Measurements from ENCODE around the gene COMMD8.
"Not testable (repeated sequence)": the region's sequence is repeated elsewhere in the genome, so short reads cannot be mapped to it uniquely, and the experiment has no call there.

Gene COMMD8

DNA sequence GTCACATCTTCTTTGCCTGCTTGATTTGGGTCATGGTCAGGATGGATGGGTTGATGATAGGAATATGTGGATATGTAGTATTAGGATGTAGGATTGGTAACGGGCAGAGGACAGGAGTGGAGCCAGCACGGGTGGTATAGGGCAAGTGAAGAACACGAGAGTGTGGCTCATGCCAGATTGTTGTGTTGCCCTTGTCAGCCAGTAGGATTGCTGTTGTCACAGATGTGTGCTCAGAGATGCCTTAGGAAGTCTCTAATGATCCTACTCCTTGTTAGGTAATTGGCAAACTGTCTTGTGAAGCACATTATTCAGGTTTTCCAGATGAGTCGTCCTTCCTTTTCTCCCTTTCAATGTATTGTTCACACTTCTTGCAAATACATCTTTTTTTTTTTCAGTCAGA lies 27.0 kb upstream of the COMMD8 start:
- Histone ChIP-seq H3K27ac (ENCODE audit: low read depth, low read length) (no peak overlapping the region), H3K9ac (ENCODE audit: low read length in 5 of 5) (no peak overlapping the region), H3K4me3 (ENCODE audit: low read depth in 1 of 5, low read length in 5 of 5) (no peak overlapping the region), H3K9me3 (ENCODE audit: control insufficient read depth in 5 of 5, low read length in 5 of 5) (peaks cover 0 to 4% (median 0%) of the 10 kb centered on the region in 5 donors), H3K36me3 (ENCODE audit: control insufficient read depth in 5 of 5, insufficient read depth in 5 of 5, low read length in 5 of 5) (peaks cover 0 to 2% (median 0%) of the 10 kb centered on the region in 5 donors), H3K27me3 (ENCODE audit: control insufficient read depth in 5 of 5, insufficient read depth in 4 of 5, low read length in 5 of 5) (no peaks in the 10 kb centered on the region), H3K4me1 (ENCODE audit: control insufficient read depth in 5 of 5, insufficient read depth in 5 of 5, low read length in 5 of 5) (peaks cover 0 to 12% (median 10%) of the 10 kb centered on the region in 5 donors)

DNA sequence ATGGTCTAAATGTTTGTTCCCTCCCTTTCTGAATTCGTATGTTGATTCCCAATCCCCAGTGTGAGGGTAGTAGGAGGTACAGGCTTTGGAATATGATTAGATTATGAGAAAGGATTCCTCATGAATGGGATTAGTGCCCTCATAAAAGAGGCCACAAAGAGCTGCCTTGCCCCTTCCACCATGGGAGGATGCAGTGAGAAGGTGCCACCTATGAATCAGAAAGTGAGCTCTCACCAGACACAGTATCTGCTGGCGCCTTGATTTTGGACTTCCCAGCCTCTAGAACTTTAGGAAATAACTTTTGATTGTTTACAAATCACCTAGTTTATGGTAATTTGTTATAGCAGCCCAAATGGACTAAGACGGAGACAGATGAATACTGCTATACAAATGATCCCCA lies 25.2 kb upstream of the COMMD8 start:
- no peak overlapping the region for H3K27ac ChIP-seq (ENCODE audit: low read depth, low read length)
- H3K4me3 ChIP-seq (ENCODE audit: low read depth in 1 of 5, low read length in 5 of 5), result no peak overlapping the region
- no peak overlapping the region for H3K9ac ChIP-seq (ENCODE audit: low read length in 5 of 5)
- no peaks in the 10 kb centered on the region for H3K27me3 ChIP-seq (ENCODE audit: control insufficient read depth in 5 of 5, insufficient read depth in 4 of 5, low read length in 5 of 5)
- peaks cover 0 to 18% (median 16%) of the 10 kb centered on the region in 5 donors for H3K4me1 ChIP-seq (ENCODE audit: control insufficient read depth in 5 of 5, insufficient read depth in 5 of 5, low read length in 5 of 5)
- peaks cover 0 to 2% (median 0%) of the 10 kb centered on the region in 5 donors for H3K36me3 ChIP-seq (ENCODE audit: control insufficient read depth in 5 of 5, insufficient read depth in 5 of 5, low read length in 5 of 5)
- H3K9me3 ChIP-seq (ENCODE audit: control insufficient read depth in 5 of 5, low read length in 5 of 5), result peaks cover 0 to 4% (median 0%) of the 10 kb centered on the region in 5 donors

DNA sequence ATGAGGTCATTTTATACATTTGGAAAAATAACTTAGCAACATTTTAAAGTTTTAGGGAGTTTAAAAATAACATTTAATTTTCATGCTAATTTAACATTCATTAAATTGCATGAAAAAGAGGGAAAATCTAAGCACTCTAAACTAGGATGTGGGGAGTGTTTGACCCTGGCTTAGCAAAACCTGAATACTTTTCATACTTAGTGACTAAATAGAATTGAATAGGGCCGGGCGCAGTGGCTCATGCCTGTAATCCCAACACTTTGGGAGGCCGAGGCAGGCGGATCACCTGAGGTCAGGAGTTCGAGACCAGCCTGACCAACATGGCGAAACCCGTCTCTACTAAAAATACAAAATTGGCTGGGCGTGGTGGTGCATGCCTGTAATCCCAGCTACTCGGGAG lies 23.2 kb upstream of the COMMD8 start:
- Histone ChIP-seq H3K4me1 (ENCODE audit: control insufficient read depth in 5 of 5, insufficient read depth in 5 of 5, low read length in 5 of 5) (peaks cover 0 to 18% (median 15%) of the 10 kb centered on the region in 5 donors), H3K4me3 (ENCODE audit: low read depth in 1 of 5, low read length in 5 of 5) (peak overlapping the region in 3 of 5 donors; percentile 77 to 97 (median 81))
- not testable (repeated sequence) for H3K9ac ChIP-seq (ENCODE audit: low read length in 5 of 5); H3K36me3 ChIP-seq (ENCODE audit: control insufficient read depth in 5 of 5, insufficient read depth in 5 of 5, low read length in 5 of 5); H3K9me3 ChIP-seq (ENCODE audit: control insufficient read depth in 5 of 5, low read length in 5 of 5); H3K27ac ChIP-seq (ENCODE audit: low read depth, low read length); H3K27me3 ChIP-seq (ENCODE audit: control insufficient read depth in 5 of 5, insufficient read depth in 4 of 5, low read length in 5 of 5)

DNA sequence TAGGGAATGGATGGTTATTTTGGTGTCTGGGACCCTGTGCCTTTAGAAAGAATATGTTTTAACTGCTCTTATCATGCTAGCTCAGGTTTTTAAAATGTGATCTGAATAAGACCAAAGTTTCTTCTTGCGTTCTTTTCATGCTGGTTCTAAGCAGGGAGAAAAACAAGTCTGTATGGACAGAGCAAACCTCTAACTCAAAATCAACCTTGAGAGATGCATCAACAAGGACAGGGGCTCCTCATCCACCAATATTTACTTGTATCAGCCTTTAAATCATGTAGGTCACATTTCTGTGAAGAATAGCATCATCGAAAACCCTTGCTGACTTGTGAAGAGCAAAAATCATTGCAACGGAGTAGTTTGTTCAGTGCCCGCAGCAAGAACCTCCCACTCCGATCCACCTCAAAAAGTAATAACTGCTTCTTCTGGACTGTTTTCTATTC lies 22.8 kb upstream of the COMMD8 start:
- H3K4me1 ChIP-seq (ENCODE audit: control insufficient read depth in 5 of 5, insufficient read depth in 5 of 5, low read length in 5 of 5), result peaks cover 0 to 18% (median 15%) of the 10 kb centered on the region in 5 donors
- H3K36me3 ChIP-seq (ENCODE audit: control insufficient read depth in 5 of 5, insufficient read depth in 5 of 5, low read length in 5 of 5), result peaks cover 0 to 2% (median 0%) of the 10 kb centered on the region in 5 donors
- peak overlapping the region; percentile 89 for H3K27ac ChIP-seq (ENCODE audit: low read depth, low read length)
- H3K9me3 ChIP-seq (ENCODE audit: control insufficient read depth in 5 of 5, low read length in 5 of 5), result peaks cover 0 to 4% (median 0%) of the 10 kb centered on the region in 5 donors
- H3K27me3 ChIP-seq (ENCODE audit: control insufficient read depth in 5 of 5, insufficient read depth in 4 of 5, low read length in 5 of 5), result no peaks in the 10 kb centered on the region
- peak overlapping the region; percentile 77 to 97 (median 82) for H3K4me3 ChIP-seq (ENCODE audit: low read depth in 1 of 5, low read length in 5 of 5)
- H3K9ac ChIP-seq (ENCODE audit: low read length in 5 of 5), result peak overlapping the region; percentile 54 to 91 (median 83)

DNA sequence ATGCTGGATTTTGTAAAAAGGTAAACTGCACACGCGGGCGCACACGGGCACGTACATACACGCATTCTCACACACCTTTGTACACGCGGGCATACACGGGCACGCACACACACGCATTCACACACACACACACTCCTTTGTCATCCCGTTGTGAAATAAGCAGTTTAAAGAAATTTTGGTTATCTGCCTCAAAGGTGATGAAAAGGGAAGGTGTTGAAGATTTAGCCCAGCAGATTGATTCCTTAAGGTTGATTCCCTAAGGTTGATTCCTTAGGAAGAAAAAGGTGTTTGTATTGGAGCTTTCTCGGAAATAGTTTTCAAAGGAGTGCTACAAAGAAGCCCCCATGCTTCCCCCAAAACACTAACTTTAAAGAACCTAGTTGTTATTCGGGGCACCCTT lies 22.3 kb upstream of the COMMD8 start:
- Histone ChIP-seq H3K9ac (ENCODE audit: low read length in 5 of 5) (peak overlapping the region; percentile 54 to 91 (median 83)), H3K27me3 (ENCODE audit: control insufficient read depth in 5 of 5, insufficient read depth in 4 of 5, low read length in 5 of 5) (no peaks in the 10 kb centered on the region), H3K4me3 (ENCODE audit: low read depth in 1 of 5, low read length in 5 of 5) (peak overlapping the region; percentile 77 to 97 (median 82)), H3K27ac (ENCODE audit: low read depth, low read length) (peak overlapping the region; percentile 89), H3K36me3 (ENCODE audit: control insufficient read depth in 5 of 5, insufficient read depth in 5 of 5, low read length in 5 of 5) (peaks cover 0 to 2% (median 0%) of the 10 kb centered on the region in 5 donors), H3K4me1 (ENCODE audit: control insufficient read depth in 5 of 5, insufficient read depth in 5 of 5, low read length in 5 of 5) (peaks cover 0 to 18% (median 15%) of the 10 kb centered on the region in 5 donors), H3K9me3 (ENCODE audit: control insufficient read depth in 5 of 5, low read length in 5 of 5) (peaks cover 0 to 4% (median 0%) of the 10 kb centered on the region in 5 donors)

DNA sequence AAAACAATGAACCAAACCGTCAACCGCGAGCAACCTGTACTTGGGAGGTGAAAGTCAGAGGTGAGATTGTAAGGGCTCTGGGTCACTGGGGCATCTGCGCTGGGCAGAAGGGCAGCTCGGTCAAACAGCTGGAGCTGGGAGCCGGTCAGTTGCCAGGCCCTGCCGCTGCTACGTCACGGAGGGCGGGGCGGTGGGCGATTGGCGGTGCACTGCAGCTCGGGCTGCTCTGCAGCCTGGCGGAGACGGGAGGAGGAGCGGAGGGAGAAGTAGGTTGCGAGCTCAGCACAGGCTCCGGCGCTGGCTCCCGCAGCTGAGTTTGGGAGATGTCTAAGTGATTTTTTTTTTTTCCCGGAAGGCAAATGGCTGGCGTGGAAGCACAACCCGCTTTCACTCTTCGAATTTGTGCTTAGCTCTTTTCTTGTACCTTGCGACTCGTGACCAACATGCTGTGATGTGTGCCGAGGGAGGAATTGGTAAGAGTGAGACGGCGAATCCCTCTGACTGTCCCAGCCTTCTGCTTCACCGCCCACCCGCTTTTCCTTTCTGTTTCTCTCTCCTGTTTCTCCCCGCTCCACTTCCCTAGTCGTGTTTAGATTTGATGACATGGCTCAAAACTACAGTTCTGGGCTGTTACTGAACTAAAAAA lies 21.7 kb upstream of the COMMD8 start, which contains the start of gene ATP10D:
ATP10D (plus strand) TSS at position 229 of the 646 bp plus-strand sequence. CDS start 27,266 bp downstream, outside the sequence.
- Histone ChIP-seq H3K36me3 (ENCODE audit: control insufficient read depth in 5 of 5, insufficient read depth in 5 of 5, low read length in 5 of 5) (peaks cover 0 to 2% (median 0%) of the 10 kb centered on the region in 5 donors), H3K4me3 (ENCODE audit: low read depth in 1 of 5, low read length in 5 of 5) (peak within 1 kb of the TSS; percentile 77 to 97 (median 82)), H3K4me1 (ENCODE audit: control insufficient read depth in 5 of 5, insufficient read depth in 5 of 5, low read length in 5 of 5) (peaks cover 0 to 18% (median 15%) of the 10 kb centered on the region in 5 donors), H3K9ac (ENCODE audit: low read length in 5 of 5) (peak within 1 kb of the TSS; percentile 54 to 91 (median 83)), H3K27me3 (ENCODE audit: control insufficient read depth in 5 of 5, insufficient read depth in 4 of 5, low read length in 5 of 5) (no peaks in the 10 kb centered on the region), H3K9me3 (ENCODE audit: control insufficient read depth in 5 of 5, low read length in 5 of 5) (peaks cover 0 to 4% (median 0%) of the 10 kb centered on the region in 5 donors), H3K27ac (ENCODE audit: low read depth, low read length) (peak within 1 kb of the TSS; percentile 89)

DNA sequence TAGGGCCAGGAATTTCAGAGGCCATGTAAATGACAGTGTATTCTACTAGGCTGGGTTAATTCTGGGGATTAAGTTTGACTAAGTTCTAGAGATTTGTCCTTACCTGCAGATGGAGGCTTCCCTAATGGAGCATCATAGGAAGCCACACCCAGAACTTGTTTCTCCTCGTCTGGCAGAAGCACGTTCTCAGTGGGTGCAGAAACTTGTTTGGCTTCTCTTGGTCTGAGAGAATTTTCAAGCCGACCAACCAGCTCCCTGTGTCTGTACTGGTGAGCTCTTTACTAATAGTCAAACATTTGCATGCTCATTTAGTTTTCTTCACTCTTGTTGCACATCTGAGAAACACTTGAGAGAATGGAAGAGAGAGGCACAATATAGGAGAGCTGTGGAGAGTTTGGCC lies 20.7 kb upstream of the COMMD8 start:
- Histone ChIP-seq H3K36me3 (ENCODE audit: control insufficient read depth in 5 of 5, insufficient read depth in 5 of 5, low read length in 5 of 5) (peaks cover 0 to 2% (median 0%) of the 10 kb centered on the region in 5 donors), H3K4me1 (ENCODE audit: control insufficient read depth in 5 of 5, insufficient read depth in 5 of 5, low read length in 5 of 5) (peaks cover 0 to 18% (median 14%) of the 10 kb centered on the region in 5 donors), H3K9ac (ENCODE audit: low read length in 5 of 5) (no peak overlapping the region), H3K27ac (ENCODE audit: low read depth, low read length) (peak overlapping the region; percentile 89), H3K9me3 (ENCODE audit: control insufficient read depth in 5 of 5, low read length in 5 of 5) (peaks cover 0 to 4% (median 0%) of the 10 kb centered on the region in 5 donors), H3K27me3 (ENCODE audit: control insufficient read depth in 5 of 5, insufficient read depth in 4 of 5, low read length in 5 of 5) (no peaks in the 10 kb centered on the region), H3K4me3 (ENCODE audit: low read depth in 1 of 5, low read length in 5 of 5) (no peak overlapping the region)

DNA sequence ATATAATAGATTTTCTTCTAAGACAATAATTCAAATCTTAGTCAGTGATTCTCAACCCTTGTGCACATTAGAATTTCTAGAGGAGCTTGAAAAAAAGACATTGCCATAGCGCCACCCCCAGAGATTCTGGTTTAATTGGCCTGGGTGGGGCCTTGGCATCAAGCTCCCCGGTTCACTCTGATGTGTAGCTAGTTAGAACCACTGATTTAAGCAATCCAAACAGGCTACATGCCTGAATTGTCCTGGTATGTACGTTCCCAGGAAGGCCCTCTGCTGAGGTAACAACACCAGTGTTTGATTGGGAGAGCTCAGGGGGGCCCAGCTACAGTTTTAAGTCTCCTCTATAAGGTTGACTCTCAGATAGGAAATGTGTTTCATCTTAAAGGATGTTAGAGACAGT lies 20.2 kb upstream of the COMMD8 start:
- peaks cover 0 to 2% (median 0%) of the 10 kb centered on the region in 5 donors for H3K36me3 ChIP-seq (ENCODE audit: control insufficient read depth in 5 of 5, insufficient read depth in 5 of 5, low read length in 5 of 5)
- no peak overlapping the region for H3K27ac ChIP-seq (ENCODE audit: low read depth, low read length)
- no peaks in the 10 kb centered on the region for H3K27me3 ChIP-seq (ENCODE audit: control insufficient read depth in 5 of 5, insufficient read depth in 4 of 5, low read length in 5 of 5)
- peaks cover 0 to 18% (median 14%) of the 10 kb centered on the region in 5 donors for H3K4me1 ChIP-seq (ENCODE audit: control insufficient read depth in 5 of 5, insufficient read depth in 5 of 5, low read length in 5 of 5)
- H3K9ac ChIP-seq (ENCODE audit: low read length in 5 of 5), result no peak overlapping the region
- peaks cover 0 to 2% (median 0%) of the 10 kb centered on the region in 5 donors for H3K9me3 ChIP-seq (ENCODE audit: control insufficient read depth in 5 of 5, low read length in 5 of 5)
- no peak overlapping the region for H3K4me3 ChIP-seq (ENCODE audit: low read depth in 1 of 5, low read length in 5 of 5)

DNA sequence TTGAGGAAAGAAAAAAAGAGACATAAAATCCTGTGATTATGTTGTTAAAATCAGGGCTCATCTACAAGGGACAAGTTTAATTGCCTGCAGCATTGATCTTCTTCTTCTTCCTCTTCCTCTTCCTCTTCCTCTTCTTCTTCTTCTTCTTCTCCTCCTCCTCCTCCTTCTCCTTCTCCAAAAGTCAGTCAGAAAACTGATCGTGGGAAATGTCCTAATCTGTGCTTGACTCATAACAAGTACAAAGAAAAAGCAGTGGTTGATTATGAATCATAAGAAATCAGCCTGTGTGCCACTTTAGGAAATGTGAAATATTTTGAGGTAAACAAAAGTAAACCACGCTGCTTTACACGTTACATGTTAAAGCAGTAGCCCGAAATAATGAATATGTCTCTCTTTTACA lies 18.8 kb upstream of the COMMD8 start:
- Histone ChIP-seq H3K4me1 (ENCODE audit: control insufficient read depth in 5 of 5, insufficient read depth in 5 of 5, low read length in 5 of 5) (peaks cover 0 to 18% (median 14%) of the 10 kb centered on the region in 5 donors), H3K27ac (ENCODE audit: low read depth, low read length) (no peak overlapping the region)

DNA sequence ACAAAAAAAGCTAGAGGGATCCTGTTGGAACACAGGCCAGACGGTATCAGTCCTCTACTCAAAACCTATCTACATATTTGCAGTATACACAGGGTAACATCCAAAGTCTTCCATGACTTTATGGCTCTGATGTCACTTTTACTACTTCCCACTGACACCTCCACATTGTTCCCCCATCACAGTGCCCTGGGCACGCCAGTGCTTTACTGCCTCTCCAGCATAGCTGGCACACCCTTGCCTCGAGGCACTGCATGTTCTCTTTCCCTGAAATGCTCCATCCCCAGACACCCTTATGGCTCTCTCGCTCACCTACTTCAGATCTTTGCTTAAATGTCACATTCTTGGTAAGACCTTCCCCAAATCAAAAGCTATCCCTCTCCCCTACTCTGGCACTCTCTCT lies 15.3 kb upstream of the COMMD8 start:
- H3K4me1 ChIP-seq (ENCODE audit: control insufficient read depth in 5 of 5, insufficient read depth in 5 of 5, low read length in 5 of 5), result no peaks in the 10 kb centered on the region
- no peak overlapping the region for H3K27ac ChIP-seq (ENCODE audit: low read depth, low read length)
- H3K9me3 ChIP-seq (ENCODE audit: control insufficient read depth in 5 of 5, low read length in 5 of 5), result no peaks in the 10 kb centered on the region
- no peaks in the 10 kb centered on the region for H3K27me3 ChIP-seq (ENCODE audit: control insufficient read depth in 5 of 5, insufficient read depth in 4 of 5, low read length in 5 of 5)
- no peaks in the 10 kb centered on the region for H3K36me3 ChIP-seq (ENCODE audit: control insufficient read depth in 5 of 5, insufficient read depth in 5 of 5, low read length in 5 of 5)
- no peak overlapping the region for H3K9ac ChIP-seq (ENCODE audit: low read length in 5 of 5)
- H3K4me3 ChIP-seq (ENCODE audit: low read depth in 1 of 5, low read length in 5 of 5), result no peak overlapping the region

More for the DNA sequence above, 18.8 kb upstream of the COMMD8 start:
- H3K27me3 ChIP-seq (ENCODE audit: control insufficient read depth in 5 of 5, insufficient read depth in 4 of 5, low read length in 5 of 5), result no peaks in the 10 kb centered on the region
- H3K9me3 ChIP-seq (ENCODE audit: control insufficient read depth in 5 of 5, low read length in 5 of 5), result no peaks in the 10 kb centered on the region
- H3K4me3 ChIP-seq (ENCODE audit: low read depth in 1 of 5, low read length in 5 of 5), result no peak overlapping the region
- no peak overlapping the region for H3K9ac ChIP-seq (ENCODE audit: low read length in 5 of 5)
- no peaks in the 10 kb centered on the region for H3K36me3 ChIP-seq (ENCODE audit: control insufficient read depth in 5 of 5, insufficient read depth in 5 of 5, low read length in 5 of 5)
